Right cardiac atrium (tissue), 5 donors: Measurements from ENCODE around the gene R3HDM2. TPM values are rescaled to one million over a fixed set of nuclear protein-coding genes. Genes with fewer than 3 reads are reported as not detected.
"Not testable (repeated sequence)": the region's sequence is repeated elsewhere in the genome, so short reads cannot be mapped to it uniquely, and the experiment has no call there.

Experiments used
- ATAC-seq, 2 donors: fragments of 200-7000 bp; cut with Tn5 transposase; one replicate each; pipeline versions ENCODE4 v1.8.0 to v1.9.1; 2020; ENCODE audit warnings: moderate library complexity in 2 of 2, mild to moderate bottlenecking in 1 of 2
- DNase-seq, 3 donors: peaks; one replicate each; pipeline ENCODE4 v3.0.0-alpha.2; 2020
- H3K27ac ChIP-seq: one replicate; pipeline ENCODE4 v1.5.1; 2013; ENCODE audit warnings: mild to moderate bottlenecking, low read length, control low read depth, moderate library complexity
- H3K27me3 ChIP-seq: one replicate; pipeline ENCODE4 v1.6.1; 2013; ENCODE audit not compliant: control insufficient read depth, insufficient read depth
- H3K4me1 ChIP-seq: one replicate; pipeline ENCODE4 v1.6.1; 2013; ENCODE audit warnings: low read length; ENCODE audit not compliant: control insufficient read depth, insufficient read depth
- H3K4me3 ChIP-seq: one replicate; pipeline ENCODE4 v1.5.1; 2013; ENCODE audit warnings: low read length, control low read depth
- H3K9me3 ChIP-seq: one replicate; pipeline ENCODE4 v1.6.1; 2013; ENCODE audit warnings: low read length; ENCODE audit not compliant: control insufficient read depth
- WGBS: extraction: QIAGEN DNeasy Blood & Tissue Kit; methylation state at CpG from one replicate; pipeline ENCODE4 v1.1.7; 2013; 5-methylcytosine and 5-hydroxymethylcytosine counted together
- intact Hi-C, 4 donors: fragments of 100-400 bp; cut with DNase I; formaldehyde crosslinking; loops; one replicate each; pipeline versions ENCODE4 v1.11.0 to v1.14.0; 2022 to 2023
- polyA plus RNA-seq: library from polyadenylated mRNA; stranded (reverse); fragments of 200-250 nt; gene quantifications from one replicate; pipeline ENCODE4 v1.2.3, GENCODE V29; 2013
- total RNA-seq, 4 donors: library from RNA; stranded (reverse); fragmentation: NEBNext Ultra II Directional; extraction: Animal tissue kit (Norgen Biotek cat#: 25700); gene quantifications; one replicate each; pipeline ENCODE4 v1.2.1, GENCODE V29; 2021
- donor health status: healthy with polysubstance abuse.
- donor health status: DM: no; HTN: yes; CAD: no.
- donor health status: DM: no; HTN: no; CAD: no.
- donor health status: DM: no; HTN: yes; CAD: no; lungs with severe emphysema.
- donor health status: DM: yes; HTN: yes; CAD: no.

The R3HDM2 gene
- total and polyA plus RNA-seq, 5 donors, result 23.1 to 85.2 (median 73.8) TPM

GRCh38 chr12:57416039-57416996 is 14.5 kb downstream of the R3HDM2 start:
- no peaks in the 10 kb centered on the region for H3K27me3 ChIP-seq
- no peak overlapping the region for H3K27ac ChIP-seq
- no peak overlapping the region for H3K4me3 ChIP-seq
- DNase-seq (no peak), ATAC-seq (no peak)
- no peaks in the 10 kb centered on the region for H3K9me3 ChIP-seq
- peaks cover 7% of the 10 kb centered on the region for H3K4me1 ChIP-seq
- intact Hi-C loops, result no loop called here
- WGBS, result 90% methylated on average over 8 of the region's 8 CpGs

- 78% methylated on average over 2 of the region's 2 CpGs for WGBS
- ATAC-seq (no peak), DNase-seq (no peak)
- H3K9me3 ChIP-seq, result no peaks in the 10 kb centered on the region
- H3K4me1 ChIP-seq, result peaks cover 7% of the 10 kb centered on the region
- no peak overlapping the region for H3K4me3 ChIP-seq
- intact Hi-C loops, result no loop called here
- H3K27ac ChIP-seq, result no peak overlapping the region
- no peaks in the 10 kb centered on the region for H3K27me3 ChIP-seq
Measured at GRCh38 chr12:57415088-57415487, 15.8 kb downstream of the R3HDM2 start.

DNA sequence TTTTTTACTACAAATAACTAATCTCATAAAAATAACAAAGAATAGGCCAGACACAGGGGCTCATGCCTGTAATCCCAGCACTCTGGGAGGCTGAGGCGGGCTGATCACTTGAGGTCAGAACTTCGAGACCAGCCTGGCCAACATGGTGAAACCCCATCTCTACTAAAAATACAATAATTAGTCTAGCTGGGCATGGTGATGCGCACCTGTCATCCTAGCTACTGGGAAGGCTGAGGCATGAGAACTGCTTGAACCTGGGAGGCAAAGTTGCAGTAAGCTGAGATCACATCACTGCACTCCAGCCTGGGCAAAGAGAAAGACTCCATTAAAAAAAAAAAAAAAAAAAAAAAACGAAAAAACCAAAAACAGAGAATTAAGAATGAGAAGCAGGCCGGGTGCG is 16.7 kb downstream of the R3HDM2 start:
- H3K4me1 ChIP-seq, DNase-seq, H3K27me3 ChIP-seq, H3K27ac ChIP-seq, H3K9me3 ChIP-seq, H3K4me3 ChIP-seq, ATAC-seq, intact Hi-C loops: not testable (repeated sequence)
- 90% methylated on average over 6 of the region's 6 CpGs for WGBS

- Histone ChIP-seq H3K27me3 (no peaks in the 10 kb centered on the region), H3K4me1 (no peaks in the 10 kb centered on the region), H3K27ac (no peak overlapping the region), H3K9me3 (no peaks in the 10 kb centered on the region), H3K4me3 (no peak overlapping the region)
- 96% methylated on average over 4 of the region's 4 CpGs for WGBS
- intact Hi-C loops, result no loop called here
- no peak for ATAC-seq
- DNase-seq, result no peak
Measured at GRCh38 chr12:57410534-57410933, 20.3 kb downstream of the R3HDM2 start.

- ATAC-seq (no peak), DNase-seq (no peak)
- intact Hi-C loops, result no loop called here
- Histone ChIP-seq H3K27me3 (no peaks in the 10 kb centered on the region), H3K9me3 (no peaks in the 10 kb centered on the region), H3K27ac (no peak overlapping the region), H3K4me1 (no peaks in the 10 kb centered on the region), H3K4me3 (no peak overlapping the region)
- 98% methylated on average over 5 of the region's 5 CpGs for WGBS
Measured at GRCh38 chr12:57404966-57405640, 25.7 kb downstream of the R3HDM2 start.

DNA sequence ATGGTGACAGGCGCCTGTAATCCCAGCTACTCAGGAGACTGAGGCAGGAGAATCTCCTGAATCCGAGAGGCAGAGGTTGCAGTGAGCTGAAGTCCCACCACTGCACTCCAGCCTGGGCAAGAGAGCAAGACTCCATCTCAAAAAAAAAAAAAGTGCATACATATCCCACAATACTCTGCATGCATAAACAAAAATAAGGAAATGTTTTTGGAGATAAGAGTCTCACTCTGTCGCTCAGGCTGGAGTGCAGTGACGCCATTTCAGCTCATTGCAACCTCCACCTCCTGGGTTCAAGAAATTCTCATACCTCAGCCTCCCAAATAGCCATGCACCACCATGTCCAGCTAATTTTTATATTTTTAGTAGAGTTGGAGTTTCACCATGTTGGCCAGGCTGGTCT is 28.7 kb downstream of the R3HDM2 start:
- H3K27me3 ChIP-seq, H3K27ac ChIP-seq, H3K4me3 ChIP-seq, intact Hi-C loops, ATAC-seq, H3K4me1 ChIP-seq, DNase-seq, H3K9me3 ChIP-seq: not testable (repeated sequence)
- 91% methylated on average over 4 of the region's 4 CpGs for WGBS

DNA sequence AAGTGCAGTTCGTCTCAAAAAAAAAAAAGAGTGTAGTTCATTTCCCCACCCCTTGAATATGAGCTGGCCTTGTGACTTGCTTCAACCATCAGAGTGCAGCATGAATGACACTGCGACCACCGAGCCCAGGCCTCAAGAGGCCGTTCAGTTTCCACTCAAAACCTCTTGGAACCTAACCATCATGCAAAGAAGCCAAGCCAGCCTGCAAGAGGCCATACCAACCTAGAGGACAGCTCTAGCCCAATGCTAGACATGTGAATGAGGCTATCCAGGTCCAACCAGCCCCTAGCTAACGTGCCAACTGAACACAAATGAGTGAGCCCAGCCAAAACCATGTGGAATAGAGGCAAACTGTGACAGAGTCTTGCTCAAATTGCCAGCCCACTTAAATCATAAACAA is 29.7 kb downstream of the R3HDM2 start:
- intact Hi-C loops, result no loop called here
- H3K27ac ChIP-seq, result no peak overlapping the region
- H3K4me3 ChIP-seq, result no peak overlapping the region
- H3K27me3 ChIP-seq, result no peaks in the 10 kb centered on the region
- no peak for ATAC-seq
- 45% methylated on average over 5 of the region's 5 CpGs for WGBS
- no peaks in the 10 kb centered on the region for H3K4me1 ChIP-seq
- no peaks in the 10 kb centered on the region for H3K9me3 ChIP-seq
- DNase-seq, result no peak

DNA sequence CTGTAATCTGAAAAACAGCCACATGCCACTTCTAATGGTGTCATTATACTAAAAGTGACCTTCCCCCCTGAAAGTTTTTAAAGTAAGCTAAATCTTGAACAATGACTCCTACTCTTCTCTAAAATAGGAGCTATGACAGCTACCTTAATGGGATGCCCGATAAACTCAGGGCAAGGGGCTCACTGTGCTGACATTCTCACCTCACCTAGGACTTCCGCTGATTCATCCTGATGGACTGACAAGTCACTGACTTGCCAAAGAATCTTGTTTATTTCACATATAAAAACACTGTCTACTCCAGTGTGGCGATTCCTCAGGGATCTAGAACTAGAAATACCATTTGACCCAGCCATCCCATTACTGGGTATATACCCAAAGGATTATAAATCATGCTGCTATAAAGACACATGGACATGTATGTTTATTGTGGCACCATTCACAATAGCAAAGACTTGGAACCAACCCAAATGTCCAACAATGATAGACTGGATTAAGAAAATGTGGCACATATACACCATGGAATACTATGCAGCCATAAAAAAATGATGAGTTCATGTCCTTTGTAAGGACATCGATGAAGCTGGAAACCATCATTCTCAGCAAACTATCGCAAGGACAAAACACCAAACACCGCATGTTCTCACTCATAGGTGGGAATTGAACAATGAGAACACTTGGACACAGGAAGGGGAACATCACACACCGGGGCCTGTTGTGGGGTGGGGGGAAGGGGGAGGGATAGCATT is 31.0 kb downstream of the R3HDM2 start:
- WGBS, result 97% methylated on average over 6 of the region's 7 CpGs
- intact Hi-C loops, H3K4me3 ChIP-seq, H3K27me3 ChIP-seq, ATAC-seq, H3K27ac ChIP-seq, H3K4me1 ChIP-seq, H3K9me3 ChIP-seq, DNase-seq: not testable (repeated sequence)

- H3K27ac ChIP-seq, result no peak overlapping the region
- H3K4me1 ChIP-seq, result no peaks in the 10 kb centered on the region
- ATAC-seq (no peak), DNase-seq (no peak)
- WGBS, result 86% methylated on average over 2 of the region's 2 CpGs
- H3K9me3 ChIP-seq, result no peaks in the 10 kb centered on the region
- no peak overlapping the region for H3K4me3 ChIP-seq
- H3K27me3 ChIP-seq, result no peaks in the 10 kb centered on the region
- intact Hi-C loops, result no loop called here
Measured at GRCh38 chr12:57397441-57397840, 33.4 kb downstream of the R3HDM2 start.

GRCh38 chr12:57395121-57395520 is 35.7 kb downstream of the R3HDM2 start:
- H3K27ac ChIP-seq, result no peak overlapping the region
- no peaks in the 10 kb centered on the region for H3K4me1 ChIP-seq
- intact Hi-C loops, result no loop called here
- H3K27me3 ChIP-seq, result no peaks in the 10 kb centered on the region
- no peak overlapping the region for H3K4me3 ChIP-seq
- DNase-seq (no peak), ATAC-seq (no peak)
- no peaks in the 10 kb centered on the region for H3K9me3 ChIP-seq
- WGBS, result 95% methylated on average over 18 of the region's 18 CpGs

DNA sequence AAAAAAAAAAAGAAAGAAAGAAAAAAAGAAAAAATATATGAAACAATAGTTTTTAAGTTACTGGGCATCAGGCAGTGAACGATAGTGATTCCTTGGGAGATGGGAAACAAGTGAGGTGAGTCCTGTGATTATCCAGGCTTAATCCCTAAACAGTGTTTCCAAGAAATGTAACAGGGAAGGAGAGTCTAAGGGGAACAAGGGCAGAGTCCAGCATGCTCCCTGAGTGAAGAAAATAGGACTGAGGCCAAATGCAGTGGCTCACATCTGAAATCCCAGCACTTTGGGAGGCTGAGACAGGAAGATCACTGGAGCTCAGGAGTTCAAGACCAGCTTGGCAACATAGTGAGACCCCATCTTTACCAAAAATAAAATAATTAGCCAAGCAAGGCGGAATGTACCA is 40.7 kb downstream of the R3HDM2 start:
- no peaks in the 10 kb centered on the region for H3K4me1 ChIP-seq
- no peak overlapping the region for H3K4me3 ChIP-seq
- intact Hi-C loops, result no loop called here
- ATAC-seq, result no peak
- H3K27ac ChIP-seq, result no peak overlapping the region
- DNase-seq, result no peak
- WGBS, result 86% methylated on average over 2 of the region's 2 CpGs
- H3K9me3 ChIP-seq, result no peaks in the 10 kb centered on the region
- no peaks in the 10 kb centered on the region for H3K27me3 ChIP-seq
